HepG2 (cell line): ENCODE results near the gene ZNF783. TPM values are rescaled to one million over a fixed set of nuclear protein-coding genes. Genes with fewer than 3 reads are reported as not detected.

Experiments used
- ATAC-seq: fragments of 200-7000 bp; cut with Tn5 transposase; 3 replicates; pipeline ENCODE4 v1.9.1; 2020; ENCODE audit warnings: mild to moderate bottlenecking, moderate library complexity
- BruUV-seq: library from RNA; stranded (reverse); fragments of 400-500 nt; replicated peaks from 2 replicates; lab custom pipeline; 2021; lab: Mats Ljungman, UMichigan
- CTCF ChIA-PET: fragments of 300-600 bp; formaldehyde crosslinking; extraction: SDS; loops from one replicate; lab custom pipeline; 2021; ENCODE audit warnings: low total read pairs, inconsistent platforms, low intra/inter-chr PET ratio; lab: Yijun Ruan, JAX
- POLR2A ChIA-PET: fragments of 350-600 bp; sonication (Branson Sonifier 250); formaldehyde crosslinking; loops from one replicate; lab custom pipeline; 2020; ENCODE audit warnings: antibody characterized with exemption, inconsistent platforms; lab: Yijun Ruan, JAX
- DNase-seq: peaks from one replicate; pipeline ENCODE4 v3.0.0-alpha.2; 2015; ENCODE audit warnings: low spot score
- FAIRE-seq: peaks from 3 replicates; lab custom pipeline; 2011; peaks lifted over from hg19 to GRCh38; lab: Jason Lieb, UNC
- H2AFZ ChIP-seq: one replicate; pipeline ENCODE4 v1.6.1; 2011; ENCODE audit warnings: low read length, inconsistent platforms
- H3K27ac ChIP-seq: fragments of 300-600 bp; 3 replicates; pipeline ENCODE4 v1.8.0; 2011; ENCODE audit warnings: mixed run types, mild to moderate bottlenecking, mixed read lengths, low read length, inconsistent platforms; ENCODE audit not compliant: insufficient read depth; ENCODE audit errors: extremely low read length
- H3K27me3 ChIP-seq, 2 experiments: fragments of 200-600 bp in 1 of 2; 2 replicates in 1 of 2; 3 replicates in 1 of 2; pipeline versions ENCODE4 v1.6.0 to v1.8.0; 2011; ENCODE audit warnings: low read length in 2 of 2, mild to moderate bottlenecking in 2 of 2, moderate library complexity in 2 of 2, inconsistent platforms in 1 of 2; ENCODE audit not compliant: insufficient read depth in 2 of 2, control insufficient read depth in 1 of 2
- H3K36me3 ChIP-seq, 2 experiments: fragments of 200-600 bp in 1 of 2; replicated peaks in 1 of 2; 2 replicates in 1 of 2; 3 replicates in 1 of 2; pipeline versions ENCODE4 v1.5.1 to v1.8.0; 2011; ENCODE audit warnings: low read length in 2 of 2, inconsistent platforms in 1 of 2; ENCODE audit not compliant: insufficient read depth in 2 of 2, control insufficient read depth in 1 of 2
- H3K4me1 ChIP-seq: 2 replicates; pipeline ENCODE4 v1.5.1; 2012; ENCODE audit warnings: low read length, inconsistent platforms; ENCODE audit not compliant: insufficient read depth
- H3K4me2 ChIP-seq: 2 replicates; pipeline ENCODE4 v1.6.0; 2011; ENCODE audit warnings: low read depth, low read length, inconsistent platforms
- H3K4me3 ChIP-seq, 3 experiments: fragments of 200-600 bp in 1 of 3; sonication (generic), shearing (Covaris generic) in 1 of 3; replicated peaks in 1 of 3; 2 replicates each; pipeline ENCODE4 v1.5.1; 2011 to 2016; ENCODE audit warnings: low read length in 3 of 3, inconsistent platforms in 2 of 3, low read depth in 2 of 3, mild to moderate bottlenecking in 2 of 3, control low read depth in 1 of 3, mixed read lengths in 1 of 3; ENCODE audit not compliant: insufficient read depth in 1 of 3
- H3K79me2 ChIP-seq: one replicate; pipeline ENCODE4 v1.6.1; 2011; ENCODE audit warnings: low read length, inconsistent platforms; ENCODE audit not compliant: insufficient read depth
- H3K9ac ChIP-seq: 2 replicates; pipeline ENCODE4 v1.6.0; 2011; ENCODE audit warnings: mild to moderate bottlenecking, low read depth, low read length, inconsistent platforms; ENCODE audit not compliant: insufficient read depth
- H3K9me3 ChIP-seq: 2 replicates; pipeline ENCODE4 v1.5.1; 2012; ENCODE audit warnings: mild to moderate bottlenecking, low read length
- H4K20me1 ChIP-seq: 2 replicates; pipeline ENCODE4 v1.6.0; 2011; ENCODE audit warnings: inconsistent platforms, mild to moderate bottlenecking, low read length, moderate library complexity; ENCODE audit not compliant: insufficient read depth
- FOXO4 ChIP-seq: sonication (generic); formaldehyde crosslinking; conservative IDR thresholded peaks from 2 replicates; pipeline ENCODE4 v1.8.1; 2023; ENCODE audit warnings: missing genetic modification reagents
- GTF2F1 ChIP-seq: fragments of 150-350 bp; IDR thresholded peaks from 2 replicates; pipeline ENCODE4 v1.6.1; 2014; ENCODE audit warnings: low read length
- HNRNPK ChIP-seq: fragments of 200-400 bp; formaldehyde crosslinking; IDR thresholded peaks from 2 replicates; pipeline ENCODE4 v1.6.1; 2018; ENCODE audit warnings: low read length, low read depth, moderate library complexity, mild to moderate bottlenecking; ENCODE audit not compliant: poor library complexity, severe bottlenecking
- KDM6A ChIP-seq: IDR thresholded peaks from 2 replicates; pipeline ENCODE4 v1.6.1; 2016; ENCODE audit warnings: low read depth
- KLF6 ChIP-seq: IDR thresholded peaks from 2 replicates; pipeline ENCODE4 v1.8.0; 2016; ENCODE audit warnings: missing biosample characterization, missing genetic modification reagents
- MED13 ChIP-seq: sonication (generic); formaldehyde crosslinking; IDR thresholded peaks from 2 replicates; pipeline ENCODE4 v1.5.0; 2020; ENCODE audit warnings: missing genetic modification reagents
- TAF15 ChIP-seq: fragments of 200-400 bp; formaldehyde crosslinking; IDR thresholded peaks from one replicate; pipeline ENCODE4 v1.6.1; 2018; ENCODE audit warnings: mild to moderate bottlenecking, low read depth, low read length; ENCODE audit not compliant: poor library complexity, severe bottlenecking
- ZBTB4 ChIP-seq: sonication (generic); formaldehyde crosslinking; IDR thresholded peaks from 2 replicates; pipeline ENCODE4 v1.4.0; 2020; ENCODE audit warnings: missing genetic modification reagents, mild to moderate bottlenecking, borderline replicate concordance
- ZBTB7B ChIP-seq: sonication (generic); formaldehyde crosslinking; IDR thresholded peaks from 2 replicates; pipeline ENCODE4 v1.4.0; 2020; ENCODE audit warnings: missing genetic modification reagents
- ZFP1 ChIP-seq: IDR thresholded peaks from 2 replicates; pipeline ENCODE4 v1.6.1; 2016
- ZNF124 ChIP-seq: sonication (generic); formaldehyde crosslinking; IDR thresholded peaks from 2 replicates; pipeline ENCODE4 v1.4.0; 2020; ENCODE audit warnings: missing genetic modification reagents
- ZNF251 ChIP-seq: sonication (generic); formaldehyde crosslinking; IDR thresholded peaks from 2 replicates; pipeline ENCODE4 v1.9.0; 2021; ENCODE audit warnings: mild to moderate bottlenecking, missing genetic modification reagents
- ZNF296 ChIP-seq: sonication (generic); formaldehyde crosslinking; conservative IDR thresholded peaks from 2 replicates; pipeline ENCODE4 v1.5.0; 2020; ENCODE audit warnings: mild to moderate bottlenecking, missing genetic modification reagents
- ZNF552 ChIP-seq: sonication (generic); formaldehyde crosslinking; IDR thresholded peaks from 2 replicates; pipeline ENCODE4 v1.9.0; 2022; ENCODE audit warnings: missing genetic modification reagents, mild to moderate bottlenecking, borderline replicate concordance
- ZNF563 ChIP-seq: sonication (generic); formaldehyde crosslinking; IDR thresholded peaks from 2 replicates; pipeline ENCODE4 v1.8.0; 2022; ENCODE audit warnings: mild to moderate bottlenecking, moderate library complexity, missing genetic modification reagents
- ZNF709 ChIP-seq: sonication (generic); formaldehyde crosslinking; IDR thresholded peaks from 2 replicates; pipeline ENCODE4 v1.5.0; 2020; ENCODE audit warnings: mild to moderate bottlenecking, missing genetic modification reagents
- WGBS: methylation state at CpG from one replicate; pipeline ENCODE4 v1.1.6; 2017; ENCODE audit warnings: low lambda C conversion rate; 5-methylcytosine and 5-hydroxymethylcytosine counted together
- in situ Hi-C: cut with HindIII; loops from 2 replicates; pipeline ENCODE4 v1.10.0; 2017; ENCODE audit warnings: low pct_unique_long_range_greater_than_20kb; ENCODE audit not compliant: extremely low pct_ligation_motif_present
- intact Hi-C: fragments of 100-400 bp; cut with micrococcal nuclease; formaldehyde crosslinking; loops from one replicate; pipeline ENCODE4 v1.10.0; 2022; ENCODE audit not compliant: unreplicated experiment
- polyA plus RNA-seq, 8 experiments: library from polyadenylated mRNA; depleted of rRNA in 3 of 8; stranded (reverse) in 7 of 8; unstranded in 1 of 8; fragments of >200 nt; fragmentation: Illumina TruSeq in 4 of 8; extraction: Trizol in 4 of 8; gene quantifications; 2 replicates each; pipeline versions ENCODE4 v1.2.1 to v1.2.3, GENCODE V29; 2011 to 2016; ENCODE audit warnings: low read depth in 4 of 8, missing spikeins in 1 of 8, mixed read lengths in 1 of 8; ENCODE audit not compliant: insufficient read depth in 1 of 8
- total RNA-seq, 5 experiments: library from RNA; depleted of rRNA; stranded (reverse); fragments of >200 nt; fragmentation: Illumina TruSeq; extraction: Trizol; gene quantifications; 2 replicates each; pipeline ENCODE4 v1.2.3, GENCODE V29; 2016; ENCODE audit warnings: low read depth in 1 of 5

ZNF783 gene
- total and polyA plus RNA-seq, 2 of the 13 experiments (the other 11 are each of a cell fraction or from before 2014, with no cell fraction given): 4.1 to 5.2 TPM

DNA sequence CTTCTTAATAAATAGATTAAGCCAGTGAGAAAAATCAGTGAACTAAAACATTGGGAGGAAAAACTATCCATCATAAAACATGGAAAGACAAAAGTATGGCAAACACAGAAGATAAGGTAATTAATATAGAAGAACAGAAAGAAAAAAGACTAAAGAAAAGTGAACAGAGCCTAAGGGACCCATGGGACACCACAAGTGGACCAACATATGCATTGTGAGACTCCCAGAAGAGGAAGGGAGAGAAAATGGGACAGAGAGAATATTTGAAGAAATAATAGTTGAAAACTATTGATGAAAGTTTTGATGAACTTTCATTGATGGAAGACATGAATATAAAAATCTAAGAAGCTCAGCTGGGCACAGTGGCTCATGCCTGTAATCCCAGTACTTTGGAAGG is 71.3 kb downstream of the ZNF783 start:
- Histone ChIP-seq H3K27me3 (no peaks in the 10 kb centered on the region), H3K36me3 (no peaks in the 10 kb centered on the region), H2AFZ (no peak overlapping the region), H3K9me3 (peaks cover 10% of the 10 kb centered on the region), H3K79me2 (no peaks in the 10 kb centered on the region), H3K4me2 (no peak overlapping the region), H4K20me1 (no peaks in the 10 kb centered on the region), H3K4me3 (no peak overlapping the region), H3K27ac (no peak overlapping the region), H3K9ac (no peak overlapping the region), H3K4me1 (peaks cover 40% of the 10 kb centered on the region)
- FAIRE-seq: no peak
- BruUV-seq: no TSS peak
- no peak for DNase-seq
- intact Hi-C loops (no loop called here), in situ Hi-C loops (no loop called here)
- ChIA-PET POLR2A (no interaction called here), CTCF (no interaction called here)
- TF ChIP-seq ZNF552 (CRISPR knock-in tag): no peak
- TF ChIP-seq GTF2F1: no peak
- TF ChIP-seq ZNF709 (CRISPR knock-in tag): peak; percentile 96; the same call in 1 of the 2 replicates
- no peak for TF ChIP-seq ZBTB4 (CRISPR knock-in tag)
- TF ChIP-seq ZNF563: no peak
- ATAC-seq: no peak

DNA sequence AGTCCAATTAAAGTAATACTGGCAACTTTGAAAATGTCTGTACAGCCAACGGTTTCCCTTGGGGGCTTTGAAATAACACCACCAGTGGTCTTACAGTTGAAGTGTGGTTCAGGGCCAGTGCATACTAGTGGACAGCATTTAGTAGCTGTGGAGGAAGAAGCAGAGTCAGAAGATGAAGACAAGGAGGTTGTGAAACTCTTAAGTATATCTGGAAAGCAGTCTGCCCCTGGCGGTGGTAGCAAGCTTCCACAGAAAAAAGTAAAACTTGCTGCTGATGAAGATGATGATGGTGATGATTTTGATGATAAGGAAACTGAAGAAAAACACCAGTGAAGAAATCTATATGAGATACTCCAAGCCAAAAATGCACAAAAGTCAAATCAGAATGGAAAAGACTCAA is 72.2 kb downstream of the ZNF783 start:
- in situ Hi-C loops: no loop called here
- H3K9me3 ChIP-seq: peaks cover 10% of the 10 kb centered on the region
- CTCF ChIA-PET: no interaction called here
- no peak for TF ChIP-seq KLF6 (CRISPR knock-in tag)
- no peak for TF ChIP-seq ZNF296 (CRISPR knock-in tag)
- no peak for TF ChIP-seq ZNF124 (CRISPR knock-in tag)
- TF ChIP-seq MED13 (CRISPR knock-in tag): no peak
- TF ChIP-seq KDM6A: no peak
- TF ChIP-seq ZFP1: no peak
- no peak for TF ChIP-seq HNRNPK
- TF ChIP-seq ZBTB7B (CRISPR knock-in tag): no peak
- no peak for TF ChIP-seq TAF15
- TF ChIP-seq FOXO4 (CRISPR knock-in tag): no peak
- no peak for TF ChIP-seq ZNF251

More for the DNA sequence above, 72.2 kb downstream of the ZNF783 start:
- DNase-seq (no peak), ATAC-seq (no peak), FAIRE-seq (no peak)
- no peaks in the 10 kb centered on the region for H3K79me2 ChIP-seq
- no peaks in the 10 kb centered on the region for H4K20me1 ChIP-seq
- H3K27ac ChIP-seq: no peak overlapping the region
- POLR2A ChIA-PET: no interaction called here
- intact Hi-C loops: no loop called here
- H3K9ac ChIP-seq: no peak overlapping the region
- peaks cover 31% of the 10 kb centered on the region for H3K4me1 ChIP-seq
- no peaks in the 10 kb centered on the region for H3K36me3 ChIP-seq
- no peak overlapping the region for H3K4me2 ChIP-seq
- 47% methylated on average over 2 of the region's 2 CpGs for WGBS
- H3K4me3 ChIP-seq: no peak overlapping the region
- H3K27me3 ChIP-seq: no peaks in the 10 kb centered on the region
- BruUV-seq: no TSS peak
- H2AFZ ChIP-seq: no peak overlapping the region
